Astrocyte (in vitro differentiated cells and primary cell): ENCODE measurements around the gene IFT74.

Experiments used
- EZH2 ChIP-seq: IDR thresholded peaks from 2 replicates; pipeline ENCODE4 v1.6.1; 2012; ENCODE audit warnings: mild to moderate bottlenecking, low read length, inconsistent platforms; ENCODE audit not compliant: insufficient read depth
- TF ChIP-seq, protein P1 (sequence below): IDR thresholded peaks from 2 replicates; pipeline ENCODE4 v1.5.1; 2011; ENCODE audit warnings: low read depth, mild to moderate bottlenecking, inconsistent platforms, low read length, moderate library complexity; ENCODE audit not compliant: insufficient read depth

DNA sequence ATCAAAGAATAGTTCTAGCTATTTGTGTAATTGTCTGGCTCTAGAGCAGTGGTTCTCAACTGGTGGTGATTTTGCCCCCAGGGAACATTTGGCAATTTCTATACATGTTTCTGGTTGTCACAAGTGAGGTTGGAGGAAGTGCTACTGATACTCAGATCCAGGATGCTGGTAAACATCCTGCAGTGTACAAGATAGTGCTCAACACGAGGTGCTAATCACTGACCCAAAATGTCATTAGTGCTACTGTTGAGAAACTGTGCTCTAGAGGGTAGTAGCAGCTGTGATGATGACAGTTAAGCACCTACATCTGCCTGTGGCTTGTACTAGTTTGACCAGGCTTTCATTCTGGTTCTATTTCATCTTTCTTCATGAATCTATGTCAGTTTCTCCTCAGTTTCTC is 27.1 kb downstream of the IFT74 start:
- TF ChIP-seq, protein P1, sequence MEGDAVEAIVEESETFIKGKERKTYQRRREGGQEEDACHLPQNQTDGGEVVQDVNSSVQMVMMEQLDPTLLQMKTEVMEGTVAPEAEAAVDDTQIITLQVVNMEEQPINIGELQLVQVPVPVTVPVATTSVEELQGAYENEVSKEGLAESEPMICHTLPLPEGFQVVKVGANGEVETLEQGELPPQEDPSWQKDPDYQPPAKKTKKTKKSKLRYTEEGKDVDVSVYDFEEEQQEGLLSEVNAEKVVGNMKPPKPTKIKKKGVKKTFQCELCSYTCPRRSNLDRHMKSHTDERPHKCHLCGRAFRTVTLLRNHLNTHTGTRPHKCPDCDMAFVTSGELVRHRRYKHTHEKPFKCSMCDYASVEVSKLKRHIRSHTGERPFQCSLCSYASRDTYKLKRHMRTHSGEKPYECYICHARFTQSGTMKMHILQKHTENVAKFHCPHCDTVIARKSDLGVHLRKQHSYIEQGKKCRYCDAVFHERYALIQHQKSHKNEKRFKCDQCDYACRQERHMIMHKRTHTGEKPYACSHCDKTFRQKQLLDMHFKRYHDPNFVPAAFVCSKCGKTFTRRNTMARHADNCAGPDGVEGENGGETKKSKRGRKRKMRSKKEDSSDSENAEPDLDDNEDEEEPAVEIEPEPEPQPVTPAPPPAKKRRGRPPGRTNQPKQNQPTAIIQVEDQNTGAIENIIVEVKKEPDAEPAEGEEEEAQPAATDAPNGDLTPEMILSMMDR: no peak
- no peak for TF ChIP-seq EZH2
